PFSK-1 (cell line): Measurements from ENCODE around the gene C1RL.

ENCODE experiments used
- FOXP2 ChIP-seq: optimal IDR thresholded peaks from 2 replicates; pipeline ENCODE3; 2011; ENCODE audit warnings: borderline replicate concordance, control low read depth, inconsistent platforms; ENCODE audit not compliant: insufficient read depth; ENCODE audit errors: extremely low read length, extremely low read depth
- POLR2AphosphoS5 ChIP-seq: IDR thresholded peaks from 2 replicates; pipeline ENCODE4 v1.6.1; 2012; ENCODE audit warnings: low read depth, mild to moderate bottlenecking, control low read depth, low read length, moderate library complexity
- SIN3A ChIP-seq: IDR thresholded peaks from 2 replicates; pipeline ENCODE4 v1.6.1; 2012; ENCODE audit warnings: mild to moderate bottlenecking, low read length, moderate library complexity, borderline replicate concordance; ENCODE audit not compliant: insufficient read depth
- TAF1 ChIP-seq: IDR thresholded peaks from 2 replicates; pipeline ENCODE4 v1.6.1; 2012; ENCODE audit warnings: low read length, control low read depth, borderline replicate concordance; ENCODE audit not compliant: insufficient read depth
- TF ChIP-seq, protein P1 (sequence below), 2 experiments: IDR thresholded peaks; 2 replicates each; pipeline versions ENCODE4 v1.6.1 to v1.8.0; 2011 to 2012; ENCODE audit warnings: low read depth in 2 of 2, low read length in 2 of 2, control low read depth in 1 of 2, inconsistent platforms in 1 of 2, mild to moderate bottlenecking in 1 of 2, moderate library complexity in 1 of 2; ENCODE audit not compliant: insufficient read depth in 1 of 2

Gene C1RL

DNA sequence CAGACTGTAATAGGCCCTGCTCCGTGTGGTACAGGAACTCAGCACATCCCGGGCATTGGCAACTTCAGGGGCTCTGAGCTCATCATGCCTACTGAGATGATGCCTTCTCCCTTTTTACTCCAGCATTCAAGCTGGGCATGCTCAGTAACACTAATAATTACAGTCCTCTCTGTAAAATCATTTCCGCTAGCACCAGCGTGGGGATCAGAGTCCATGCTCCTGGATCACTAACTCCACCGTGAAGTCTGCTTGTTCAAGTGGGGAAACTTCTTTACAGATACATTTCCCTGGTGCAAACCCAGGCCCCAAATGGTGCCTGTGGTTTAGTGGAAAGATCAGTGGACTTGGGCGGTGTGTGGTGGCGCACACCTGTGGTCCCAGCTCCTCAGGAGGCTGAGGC is 37.9 kb upstream of the C1RL start:
- no peak for TF ChIP-seq SIN3A
- no peak for TF ChIP-seq POLR2AphosphoS5
- no peak for TF ChIP-seq FOXP2
- no peak for TF ChIP-seq TAF1
- TF ChIP-seq, protein P1, sequence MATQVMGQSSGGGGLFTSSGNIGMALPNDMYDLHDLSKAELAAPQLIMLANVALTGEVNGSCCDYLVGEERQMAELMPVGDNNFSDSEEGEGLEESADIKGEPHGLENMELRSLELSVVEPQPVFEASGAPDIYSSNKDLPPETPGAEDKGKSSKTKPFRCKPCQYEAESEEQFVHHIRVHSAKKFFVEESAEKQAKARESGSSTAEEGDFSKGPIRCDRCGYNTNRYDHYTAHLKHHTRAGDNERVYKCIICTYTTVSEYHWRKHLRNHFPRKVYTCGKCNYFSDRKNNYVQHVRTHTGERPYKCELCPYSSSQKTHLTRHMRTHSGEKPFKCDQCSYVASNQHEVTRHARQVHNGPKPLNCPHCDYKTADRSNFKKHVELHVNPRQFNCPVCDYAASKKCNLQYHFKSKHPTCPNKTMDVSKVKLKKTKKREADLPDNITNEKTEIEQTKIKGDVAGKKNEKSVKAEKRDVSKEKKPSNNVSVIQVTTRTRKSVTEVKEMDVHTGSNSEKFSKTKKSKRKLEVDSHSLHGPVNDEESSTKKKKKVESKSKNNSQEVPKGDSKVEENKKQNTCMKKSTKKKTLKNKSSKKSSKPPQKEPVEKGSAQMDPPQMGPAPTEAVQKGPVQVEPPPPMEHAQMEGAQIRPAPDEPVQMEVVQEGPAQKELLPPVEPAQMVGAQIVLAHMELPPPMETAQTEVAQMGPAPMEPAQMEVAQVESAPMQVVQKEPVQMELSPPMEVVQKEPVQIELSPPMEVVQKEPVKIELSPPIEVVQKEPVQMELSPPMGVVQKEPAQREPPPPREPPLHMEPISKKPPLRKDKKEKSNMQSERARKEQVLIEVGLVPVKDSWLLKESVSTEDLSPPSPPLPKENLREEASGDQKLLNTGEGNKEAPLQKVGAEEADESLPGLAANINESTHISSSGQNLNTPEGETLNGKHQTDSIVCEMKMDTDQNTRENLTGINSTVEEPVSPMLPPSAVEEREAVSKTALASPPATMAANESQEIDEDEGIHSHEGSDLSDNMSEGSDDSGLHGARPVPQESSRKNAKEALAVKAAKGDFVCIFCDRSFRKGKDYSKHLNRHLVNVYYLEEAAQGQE (IDR thresholded peaks at IDR 0.05; ENCODE audit: insufficient read depth in 1 of 2, low read depth in 2 of 2, low read length in 2 of 2): no peak

DNA sequence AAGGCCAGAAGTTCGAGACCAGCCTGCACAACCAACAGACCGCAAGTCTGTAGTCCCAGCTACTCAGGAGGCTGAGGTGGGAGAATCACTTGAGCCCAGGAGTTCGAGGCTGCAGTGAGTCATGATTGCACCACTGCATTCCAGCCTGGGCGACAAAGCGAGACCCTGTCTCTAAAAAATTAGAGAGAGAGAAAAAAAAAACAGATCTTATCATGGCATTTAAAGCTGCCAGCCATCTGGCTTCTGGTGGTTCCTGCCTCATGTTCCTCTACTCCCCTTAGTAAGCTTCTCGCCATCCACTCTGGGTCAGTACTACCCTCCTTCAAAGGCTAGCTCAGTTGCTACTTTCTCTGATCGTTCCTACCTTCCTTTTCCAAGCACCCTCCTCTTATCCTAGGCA is 37.2 kb upstream of the C1RL start:
- TF ChIP-seq, protein P1 (IDR thresholded peaks at IDR 0.05; ENCODE audit: insufficient read depth in 1 of 2, low read depth in 2 of 2, low read length in 2 of 2): no peak
- TF ChIP-seq FOXP2: no peak
- TF ChIP-seq POLR2AphosphoS5: no peak
- TF ChIP-seq SIN3A: no peak
- no peak for TF ChIP-seq TAF1

DNA sequence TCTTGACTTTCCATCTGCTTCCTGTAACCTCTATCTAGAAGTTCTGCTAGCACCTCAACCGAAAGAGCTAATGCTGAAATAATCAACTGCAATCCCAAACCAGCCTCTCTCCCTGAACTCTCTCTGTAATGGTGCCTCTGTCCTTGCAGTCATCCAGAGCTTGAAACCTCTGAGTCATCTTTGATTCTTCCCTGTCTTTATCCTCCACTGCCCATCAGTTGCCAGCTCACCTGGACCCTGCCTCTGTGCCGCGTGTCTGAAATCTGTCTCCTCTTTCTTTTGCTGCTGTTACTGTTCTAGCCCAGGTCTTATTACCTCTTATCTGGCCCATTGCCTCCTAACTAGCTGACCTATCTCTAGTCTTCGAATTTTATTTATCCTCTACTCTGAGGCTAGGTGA is 36.7 kb upstream of the C1RL start:
- TF ChIP-seq SIN3A (no peak), FOXP2 (no peak), POLR2AphosphoS5 (no peak)

- no peak for TF ChIP-seq SIN3A
- TF ChIP-seq, protein P1 (IDR thresholded peaks at IDR 0.05; ENCODE audit: insufficient read depth in 1 of 2, low read depth in 2 of 2, low read length in 2 of 2): no peak
- no peak for TF ChIP-seq TAF1
- no peak for TF ChIP-seq FOXP2
- no peak for TF ChIP-seq POLR2AphosphoS5
Observed at GRCh38 chr12:7144414-7145120, 35.6 kb upstream of the C1RL start.

DNA sequence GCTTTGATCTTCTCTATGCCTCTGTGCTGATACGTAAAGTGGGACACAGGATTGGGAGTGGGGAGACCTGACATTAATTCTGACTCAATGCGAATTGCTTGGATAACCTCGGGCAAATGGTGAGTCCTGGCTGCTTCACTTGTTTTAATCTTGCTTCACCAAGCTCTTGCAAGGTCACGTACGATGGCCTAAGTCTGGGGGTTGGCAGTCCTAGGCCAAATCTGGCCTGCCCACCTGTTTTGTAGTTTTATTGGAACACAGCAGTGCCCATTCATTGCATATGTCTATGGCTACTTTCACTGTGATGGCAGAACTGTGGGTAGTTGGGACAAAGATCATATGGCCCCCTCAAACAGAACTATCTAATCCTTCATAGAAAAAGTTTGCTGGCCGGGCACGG is 34.5 kb upstream of the C1RL start:
- TF ChIP-seq SIN3A: no peak
- TF ChIP-seq, protein P1 (IDR thresholded peaks at IDR 0.05; ENCODE audit: insufficient read depth in 1 of 2, low read depth in 2 of 2, low read length in 2 of 2): no peak
- TF ChIP-seq FOXP2: no peak
- no peak for TF ChIP-seq TAF1
- no peak for TF ChIP-seq POLR2AphosphoS5
